ENCODE results near the gene KCND3. TPM values are rescaled to one million over a fixed set of nuclear protein-coding genes. Genes with fewer than 3 reads are reported as not detected.

The KCND3 gene
- polyA plus RNA-seq, 3 donors = not detected

DNA sequence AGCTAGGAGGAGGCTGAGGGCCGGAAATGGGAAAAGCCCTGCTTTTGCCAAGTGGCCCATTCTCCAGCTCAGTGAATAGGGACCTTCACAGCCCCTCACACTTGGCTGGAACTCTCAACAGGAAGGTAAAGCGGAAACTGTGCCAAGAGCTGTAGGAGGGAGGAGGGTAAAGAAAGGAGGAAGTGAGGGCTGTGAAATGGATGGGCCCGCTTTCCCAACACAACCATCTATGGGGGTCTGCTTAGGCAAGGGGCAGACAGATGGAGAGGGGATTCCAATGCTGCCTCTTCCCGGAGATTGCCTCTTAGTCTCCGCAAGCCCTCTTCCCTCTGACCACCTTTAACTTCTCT, 255.5 kb downstream of the KCND3 start:
- peaks cover 63 to 66% of the 10 kb centered on the region in 2 donors for H3K4me1 ChIP-seq (ENCODE audit: control insufficient read depth in 1 of 2, insufficient read depth in 2 of 2, low read length in 2 of 2)
- Mint-ChIP-seq H3K9me3 (peaks cover 0 to 3% (median 0%) of the 10 kb centered on the region in 7 donors), H3K4me1 (peaks cover 23% of the 10 kb centered on the region), H3K36me3 (peaks cover 23 to 32% of the 10 kb centered on the region in 2 donors), H3K27ac (no peak overlapping the region), H3K4me3 (peak overlapping the region in 1 of 2 donors; percentile 66), H3K27me3 (ENCODE audit: low read depth in 3 of 3) (peaks cover 11 to 23% (median 20%) of the 10 kb centered on the region in 3 donors)
- no peaks in the 10 kb centered on the region for H3K36me3 ChIP-seq (replicated peaks in 1 of 2; ENCODE audit: control insufficient read depth in 1 of 2, insufficient read depth in 2 of 2, low read length in 2 of 2)
- H3K9me3 ChIP-seq (replicated peaks in 1 of 2; ENCODE audit: control insufficient read depth in 1 of 2, insufficient read depth in 1 of 2, low read length in 2 of 2) = no peaks in the 10 kb centered on the region
- H3K79me2 ChIP-seq (ENCODE audit: insufficient read depth, low read length) = no peaks in the 10 kb centered on the region
- peak; percentile 60 to 80 (median 77) for DNase-seq
- WGBS (ENCODE audit: insufficient coverage) = 59% methylated on average over 3 of the region's 5 CpGs
- peak overlapping the region; percentile 17 for H2AFZ ChIP-seq (ENCODE audit: insufficient read depth, low read depth, low read length, poor library complexity, severe bottlenecking)
- TF ChIP-seq CTCF (IDR thresholded peaks at IDR 0.05) = no peak
- H3K4me3 ChIP-seq (replicated peaks in 1 of 3; ENCODE audit: low read depth in 2 of 3, low read length in 3 of 3) = peak overlapping the region; percentile 1 to 70 (median 18)
- peaks cover 2 to 15% of the 10 kb centered on the region in 2 donors for H3K27me3 ChIP-seq (ENCODE audit: control insufficient read depth in 2 of 2, insufficient read depth in 2 of 2, low read length in 2 of 2)
- intact Hi-C loops (cut with micrococcal nuclease) = loop anchor here (10.0 kb wide), 4 partner anchors 119 to 769 kb away; partner anchors contain the start of genes ADORA3 (in 1 of the 2), DENND2D (in 1 of the 2), LRIF1 (in 1 of the 2) and RAP1A (in 1 of the 2)
- peak overlapping the region; percentile 95 to 98 for H3K27ac ChIP-seq (ENCODE audit: low read depth in 1 of 2, low read length in 2 of 2)
- H4K20me1 ChIP-seq (ENCODE audit: insufficient read depth, low read length) = no peaks in the 10 kb centered on the region
- H3K4me2 ChIP-seq (replicated peaks; ENCODE audit: extremely low read depth, low read length, poor library complexity, severe bottlenecking) = peak overlapping the region; percentile 76
- H3K9ac ChIP-seq (ENCODE audit: insufficient read depth, low read length, poor library complexity, severe bottlenecking) = peak overlapping the region; percentile 84

DNA sequence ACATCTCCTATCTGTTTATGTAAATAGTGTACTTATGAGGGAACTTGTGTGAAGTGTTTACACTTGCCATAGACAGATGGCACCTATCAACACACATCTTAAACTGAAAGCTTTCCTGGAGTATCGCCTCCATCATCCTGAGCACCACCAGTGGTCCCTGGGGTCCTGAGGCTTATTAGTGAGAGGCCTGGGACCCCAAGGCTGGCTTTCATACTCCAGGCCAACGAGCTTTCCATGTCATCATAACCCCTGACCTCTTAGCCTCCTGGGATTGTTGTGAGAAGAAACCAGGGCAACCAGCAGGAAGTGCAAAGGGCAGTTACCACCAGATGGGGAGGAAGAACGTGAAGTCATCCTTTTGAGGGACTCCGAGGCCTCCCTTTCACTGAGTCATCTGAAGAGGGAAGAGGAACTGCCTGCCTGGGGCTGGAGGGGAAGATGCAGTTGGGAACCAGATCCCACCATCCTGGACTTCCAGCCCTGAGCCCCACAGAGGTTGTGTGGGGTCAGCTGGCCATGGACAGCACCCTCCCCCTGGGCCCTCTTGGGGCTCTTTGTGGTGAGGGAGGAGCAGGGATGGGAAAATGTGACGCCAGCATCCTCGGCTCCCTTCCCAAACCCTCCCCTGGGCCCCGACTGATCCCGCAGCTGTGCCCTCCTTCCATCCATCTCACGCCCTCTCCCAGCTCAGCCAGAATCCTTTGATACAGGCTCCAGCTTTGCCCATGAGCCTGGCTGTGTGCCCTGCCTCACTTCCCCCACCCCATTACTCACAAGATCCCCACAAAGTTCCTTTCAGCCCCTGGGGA, 256.1 kb downstream of the KCND3 start:
- Mint-ChIP-seq H3K4me3 (peak overlapping the region in 1 of 2 donors; percentile 66), H3K36me3 (peaks cover 23 to 31% of the 10 kb centered on the region in 2 donors), H3K27me3 (ENCODE audit: low read depth in 3 of 3) (peaks cover 11 to 19% (median 18%) of the 10 kb centered on the region in 3 donors), H3K4me1 (peaks cover 21% of the 10 kb centered on the region), H3K9me3 (peaks cover 0 to 3% (median 0%) of the 10 kb centered on the region in 7 donors), H3K27ac (no peak overlapping the region)
- no peaks in the 10 kb centered on the region for H4K20me1 ChIP-seq (ENCODE audit: insufficient read depth, low read length)
- peak; percentile 93 to 98 (median 96) for DNase-seq
- no peaks in the 10 kb centered on the region for H3K9me3 ChIP-seq (replicated peaks in 1 of 2; ENCODE audit: control insufficient read depth in 1 of 2, insufficient read depth in 1 of 2, low read length in 2 of 2)
- 81% methylated on average over 5 of the region's 9 CpGs for WGBS (ENCODE audit: insufficient coverage)
- peak overlapping the region; percentile 84 for H3K9ac ChIP-seq (ENCODE audit: insufficient read depth, low read length, poor library complexity, severe bottlenecking)
- peak overlapping the region; percentile 95 to 98 for H3K27ac ChIP-seq (ENCODE audit: low read depth in 1 of 2, low read length in 2 of 2)
- H3K27me3 ChIP-seq (ENCODE audit: control insufficient read depth in 2 of 2, insufficient read depth in 2 of 2, low read length in 2 of 2) = peaks cover 2 to 15% of the 10 kb centered on the region in 2 donors
- H3K4me1 ChIP-seq (ENCODE audit: control insufficient read depth in 1 of 2, insufficient read depth in 2 of 2, low read length in 2 of 2) = peaks cover 58 to 60% of the 10 kb centered on the region in 2 donors
- no peaks in the 10 kb centered on the region for H3K79me2 ChIP-seq (ENCODE audit: insufficient read depth, low read length)
- intact Hi-C loops (cut with micrococcal nuclease) = loop anchor here (10.0 kb wide), 4 partner anchors 119 to 769 kb away; partner anchors contain the start of genes ADORA3 (in 1 of the 2), DENND2D (in 1 of the 2), LRIF1 (in 1 of the 2) and RAP1A (in 1 of the 2)
- H3K36me3 ChIP-seq (replicated peaks in 1 of 2; ENCODE audit: control insufficient read depth in 1 of 2, insufficient read depth in 2 of 2, low read length in 2 of 2) = no peaks in the 10 kb centered on the region
- TF ChIP-seq CTCF (IDR thresholded peaks at IDR 0.05) = no peak
- peak overlapping the region; percentile 26 for H2AFZ ChIP-seq (ENCODE audit: insufficient read depth, low read depth, low read length, poor library complexity, severe bottlenecking)
- H3K4me2 ChIP-seq (replicated peaks; ENCODE audit: extremely low read depth, low read length, poor library complexity, severe bottlenecking) = peak overlapping the region; percentile 76
- peak overlapping the region; percentile 1 to 70 (median 18) for H3K4me3 ChIP-seq (replicated peaks in 1 of 3; ENCODE audit: low read depth in 2 of 3, low read length in 3 of 3)

All from CD14-positive monocyte (primary cell).